ENCODE results near the gene NOX5.

The NOX5 gene

DNA sequence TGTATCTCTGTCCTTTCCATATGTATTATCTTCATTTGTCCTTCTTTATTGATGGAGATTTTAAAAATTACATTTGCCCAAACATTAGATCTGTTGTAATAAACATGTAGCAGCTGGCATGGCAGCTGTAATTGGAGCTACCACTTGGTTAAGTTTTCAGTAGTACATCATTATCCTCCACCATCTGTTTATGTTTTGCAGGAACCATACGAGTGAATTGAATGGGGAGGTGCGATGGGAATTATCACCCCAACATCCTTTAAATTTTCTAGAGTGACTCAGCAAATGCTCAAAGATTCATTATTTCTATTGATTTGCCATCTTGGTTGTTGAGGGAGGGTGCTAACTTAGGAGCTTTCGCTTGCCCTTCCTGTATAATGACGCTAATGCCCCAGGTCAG, 32.6 kb upstream of the NOX5 start:
- H3K9ac ChIP-seq (ENCODE audit: low read length in 2 of 2): no peak overlapping the region
- H3K36me3 ChIP-seq (ENCODE audit: control insufficient read depth in 2 of 2, insufficient read depth in 2 of 2, low read length in 2 of 2): no peaks in the 10 kb centered on the region
- H3K27me3 ChIP-seq (ENCODE audit: control insufficient read depth in 1 of 2, insufficient read depth in 2 of 2, low read length in 2 of 2): no peaks in the 10 kb centered on the region
- no peaks in the 10 kb centered on the region for H3K4me1 ChIP-seq (ENCODE audit: control insufficient read depth, insufficient read depth, low read length)
- no peak overlapping the region for H3K4me3 ChIP-seq (ENCODE audit: low read length in 2 of 2)
- no peak overlapping the region for H3K27ac ChIP-seq (ENCODE audit: low read length)
- peaks cover 0 to 3% of the 10 kb centered on the region in 2 donors for H3K9me3 ChIP-seq (ENCODE audit: control insufficient read depth in 2 of 2, low read length in 2 of 2)

DNA sequence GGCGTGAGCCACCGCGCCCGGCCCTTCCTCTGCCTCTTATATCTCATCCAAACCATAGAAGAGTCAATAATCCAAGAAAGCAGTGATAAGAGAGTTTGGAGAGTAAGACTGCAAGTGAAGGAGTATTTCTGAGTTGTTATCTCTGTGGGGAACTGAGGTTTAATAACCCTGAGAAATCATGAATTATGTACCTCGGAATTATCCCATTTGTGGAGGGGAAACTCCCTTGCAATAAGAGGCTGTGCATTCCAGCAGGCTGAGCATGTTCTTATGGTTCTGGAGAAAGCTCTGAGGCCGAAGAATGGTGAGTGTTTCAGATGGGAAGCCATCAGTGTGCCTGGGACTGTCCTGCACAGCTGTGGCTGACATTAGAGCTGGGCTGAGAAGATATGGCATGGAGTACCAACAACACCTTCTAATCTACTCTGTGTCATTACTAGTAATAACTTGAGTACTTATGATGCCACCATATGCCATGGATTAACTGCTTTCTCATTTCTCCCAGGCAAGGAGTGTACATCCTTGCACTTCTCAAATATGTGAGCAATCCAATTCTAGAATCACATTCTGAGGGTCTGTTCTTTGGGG, 31.4 kb upstream of the NOX5 start:
- Histone ChIP-seq H3K27ac (ENCODE audit: low read length) (no peak overlapping the region), H3K9me3 (ENCODE audit: control insufficient read depth in 2 of 2, low read length in 2 of 2) (no peaks in the 10 kb centered on the region), H3K36me3 (ENCODE audit: control insufficient read depth in 2 of 2, insufficient read depth in 2 of 2, low read length in 2 of 2) (no peaks in the 10 kb centered on the region), H3K27me3 (ENCODE audit: control insufficient read depth in 1 of 2, insufficient read depth in 2 of 2, low read length in 2 of 2) (no peaks in the 10 kb centered on the region), H3K4me1 (ENCODE audit: control insufficient read depth, insufficient read depth, low read length) (no peaks in the 10 kb centered on the region), H3K9ac (ENCODE audit: low read length in 2 of 2) (no peak overlapping the region), H3K4me3 (ENCODE audit: low read length in 2 of 2) (no peak overlapping the region)

DNA sequence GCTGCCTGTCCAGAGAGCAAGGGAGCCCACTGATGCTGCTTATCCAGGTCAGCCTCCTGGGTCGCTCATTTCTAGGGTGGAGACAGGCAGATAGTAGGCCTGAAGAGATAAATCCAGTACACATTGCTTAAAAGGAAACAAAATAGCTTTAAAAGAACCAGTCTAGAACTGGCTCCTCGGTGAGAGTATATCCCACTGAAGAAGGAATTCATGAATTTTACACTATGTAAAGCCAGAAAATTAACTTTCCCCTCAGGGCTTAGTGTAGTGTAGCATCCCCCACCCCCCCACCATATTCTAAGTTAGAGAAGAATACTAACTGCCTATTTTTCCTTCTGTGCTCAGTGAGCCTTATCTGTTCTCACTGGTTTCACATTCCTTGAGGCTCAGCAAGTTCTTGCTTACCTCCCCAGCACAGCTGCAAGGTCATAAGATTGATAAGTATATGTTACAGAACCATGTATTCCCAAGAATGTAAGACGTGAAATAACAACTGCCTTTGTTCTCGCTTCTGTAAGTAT, 30.5 kb upstream of the NOX5 start:
- H3K4me3 ChIP-seq (ENCODE audit: low read length in 2 of 2): no peak overlapping the region
- H3K9ac ChIP-seq (ENCODE audit: low read length in 2 of 2): no peak overlapping the region
- no peaks in the 10 kb centered on the region for H3K27me3 ChIP-seq (ENCODE audit: control insufficient read depth in 1 of 2, insufficient read depth in 2 of 2, low read length in 2 of 2)
- H3K4me1 ChIP-seq (ENCODE audit: control insufficient read depth, insufficient read depth, low read length): no peaks in the 10 kb centered on the region
- no peaks in the 10 kb centered on the region for H3K36me3 ChIP-seq (ENCODE audit: control insufficient read depth in 2 of 2, insufficient read depth in 2 of 2, low read length in 2 of 2)
- H3K27ac ChIP-seq (ENCODE audit: low read length): no peak overlapping the region
- no peaks in the 10 kb centered on the region for H3K9me3 ChIP-seq (ENCODE audit: control insufficient read depth in 2 of 2, low read length in 2 of 2)

DNA sequence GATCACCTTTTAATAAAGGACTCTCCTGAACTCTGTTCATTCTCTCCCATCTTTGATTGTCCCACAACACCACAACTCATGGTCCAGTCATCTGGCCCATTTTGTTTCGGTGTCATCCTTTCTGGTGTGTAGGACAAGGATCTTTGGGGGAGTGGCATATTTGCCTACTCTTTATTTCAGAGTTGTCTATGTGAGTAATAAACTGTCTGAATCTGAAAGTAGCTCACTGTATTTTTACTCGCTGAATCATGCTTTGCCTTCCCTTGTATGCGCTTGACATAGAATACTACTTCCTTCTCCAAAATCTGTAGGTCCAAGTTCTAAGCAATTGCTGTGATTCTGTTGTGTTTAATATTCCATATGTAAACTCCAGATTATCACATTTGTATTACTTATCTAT, 29.9 kb upstream of the NOX5 start:
- H3K9ac ChIP-seq (ENCODE audit: low read length in 2 of 2): no peak overlapping the region
- no peaks in the 10 kb centered on the region for H3K4me1 ChIP-seq (ENCODE audit: control insufficient read depth, insufficient read depth, low read length)
- H3K4me3 ChIP-seq (ENCODE audit: low read length in 2 of 2): no peak overlapping the region
- H3K27me3 ChIP-seq (ENCODE audit: control insufficient read depth in 1 of 2, insufficient read depth in 2 of 2, low read length in 2 of 2): peaks cover 0 to under 1% of the 10 kb centered on the region in 2 donors
- no peaks in the 10 kb centered on the region for H3K36me3 ChIP-seq (ENCODE audit: control insufficient read depth in 2 of 2, insufficient read depth in 2 of 2, low read length in 2 of 2)
- H3K27ac ChIP-seq (ENCODE audit: low read length): no peak overlapping the region
- no peaks in the 10 kb centered on the region for H3K9me3 ChIP-seq (ENCODE audit: control insufficient read depth in 2 of 2, low read length in 2 of 2)

DNA sequence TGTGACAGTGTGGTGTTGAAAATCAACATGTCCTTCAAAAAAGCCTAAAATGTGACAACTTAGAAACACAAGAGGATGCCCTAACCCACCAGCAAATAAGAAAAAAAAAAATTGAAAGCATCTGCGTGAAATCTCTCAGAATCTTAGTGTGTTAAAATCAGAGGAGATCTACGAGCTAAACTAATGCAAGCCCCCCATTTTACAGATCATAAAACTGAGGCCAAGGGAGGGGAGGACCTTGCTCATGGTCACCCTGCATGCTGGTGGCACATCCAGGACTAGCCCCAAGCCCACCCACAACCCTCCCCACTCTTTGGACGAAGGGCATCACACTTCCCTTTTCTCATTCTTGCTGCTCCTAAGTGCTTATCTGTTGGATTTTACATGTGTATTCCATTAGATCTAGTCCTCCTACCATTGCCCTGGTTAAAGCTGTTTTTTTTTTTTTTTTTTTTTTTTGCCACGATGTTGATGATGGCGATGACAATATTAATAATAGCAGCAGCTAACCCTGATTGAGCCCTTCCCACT, 29.1 kb upstream of the NOX5 start:
- H3K4me1 ChIP-seq (ENCODE audit: control insufficient read depth, insufficient read depth, low read length): no peaks in the 10 kb centered on the region
- H3K27ac ChIP-seq (ENCODE audit: low read length): no peak overlapping the region
- H3K9ac ChIP-seq (ENCODE audit: low read length in 2 of 2): no peak overlapping the region
- H3K4me3 ChIP-seq (ENCODE audit: low read length in 2 of 2): no peak overlapping the region
- peaks cover 0 to 2% of the 10 kb centered on the region in 2 donors for H3K27me3 ChIP-seq (ENCODE audit: control insufficient read depth in 1 of 2, insufficient read depth in 2 of 2, low read length in 2 of 2)
- no peaks in the 10 kb centered on the region for H3K36me3 ChIP-seq (ENCODE audit: control insufficient read depth in 2 of 2, insufficient read depth in 2 of 2, low read length in 2 of 2)
- no peaks in the 10 kb centered on the region for H3K9me3 ChIP-seq (ENCODE audit: control insufficient read depth in 2 of 2, low read length in 2 of 2)

DNA sequence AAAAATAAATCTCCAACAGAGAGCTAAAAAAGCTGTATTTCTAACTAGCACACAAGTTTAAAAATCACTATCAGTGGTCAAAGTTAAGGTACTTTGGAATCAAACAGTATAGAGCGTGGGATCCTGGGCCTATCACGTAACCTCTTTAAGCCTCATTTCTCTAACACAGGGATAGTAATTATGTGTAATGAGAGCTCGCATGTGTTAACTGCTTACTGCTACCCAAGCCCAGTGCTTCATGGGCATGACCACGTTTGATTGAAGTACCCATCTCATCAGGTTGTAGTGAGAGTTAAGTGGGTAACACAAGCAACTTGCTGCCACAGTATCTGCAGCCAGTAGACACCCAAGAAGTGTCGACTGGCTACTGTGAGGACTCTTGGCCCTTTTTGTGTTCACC, 28.2 kb upstream of the NOX5 start:
- Histone ChIP-seq H3K27me3 (ENCODE audit: control insufficient read depth in 1 of 2, insufficient read depth in 2 of 2, low read length in 2 of 2) (peaks cover 0 to 2% of the 10 kb centered on the region in 2 donors), H3K4me1 (ENCODE audit: control insufficient read depth, insufficient read depth, low read length) (no peaks in the 10 kb centered on the region), H3K36me3 (ENCODE audit: control insufficient read depth in 2 of 2, insufficient read depth in 2 of 2, low read length in 2 of 2) (no peaks in the 10 kb centered on the region), H3K9ac (ENCODE audit: low read length in 2 of 2) (no peak overlapping the region), H3K9me3 (ENCODE audit: control insufficient read depth in 2 of 2, low read length in 2 of 2) (no peaks in the 10 kb centered on the region), H3K27ac (ENCODE audit: low read length) (no peak overlapping the region), H3K4me3 (ENCODE audit: low read length in 2 of 2) (no peak overlapping the region)

DNA sequence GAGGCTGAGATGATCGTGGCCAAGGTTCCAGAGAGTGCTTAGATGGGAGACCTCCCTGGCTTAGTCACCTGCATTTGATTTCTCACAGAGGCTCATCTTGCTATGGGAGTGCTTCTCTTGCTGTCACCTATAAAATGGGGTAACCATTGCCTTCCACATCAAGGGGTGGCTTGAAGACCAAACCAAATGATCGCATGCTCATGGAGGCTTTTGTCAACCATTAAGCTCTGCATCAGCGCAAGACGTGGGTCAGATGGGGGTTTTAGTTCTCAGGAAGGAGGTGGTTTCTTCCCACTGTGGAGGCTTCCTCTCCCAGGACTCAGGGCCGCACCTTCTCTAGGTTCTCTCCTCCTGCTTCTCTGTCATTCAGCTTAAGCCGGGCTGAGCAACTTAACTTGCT, 27.4 kb upstream of the NOX5 start:
- Histone ChIP-seq H3K36me3 (ENCODE audit: control insufficient read depth in 2 of 2, insufficient read depth in 2 of 2, low read length in 2 of 2) (no peaks in the 10 kb centered on the region), H3K4me1 (ENCODE audit: control insufficient read depth, insufficient read depth, low read length) (no peaks in the 10 kb centered on the region), H3K9ac (ENCODE audit: low read length in 2 of 2) (no peak overlapping the region), H3K27me3 (ENCODE audit: control insufficient read depth in 1 of 2, insufficient read depth in 2 of 2, low read length in 2 of 2) (peaks cover 0 to 2% of the 10 kb centered on the region in 2 donors), H3K27ac (ENCODE audit: low read length) (no peak overlapping the region), H3K9me3 (ENCODE audit: control insufficient read depth in 2 of 2, low read length in 2 of 2) (no peaks in the 10 kb centered on the region), H3K4me3 (ENCODE audit: low read length in 2 of 2) (no peak overlapping the region)

DNA sequence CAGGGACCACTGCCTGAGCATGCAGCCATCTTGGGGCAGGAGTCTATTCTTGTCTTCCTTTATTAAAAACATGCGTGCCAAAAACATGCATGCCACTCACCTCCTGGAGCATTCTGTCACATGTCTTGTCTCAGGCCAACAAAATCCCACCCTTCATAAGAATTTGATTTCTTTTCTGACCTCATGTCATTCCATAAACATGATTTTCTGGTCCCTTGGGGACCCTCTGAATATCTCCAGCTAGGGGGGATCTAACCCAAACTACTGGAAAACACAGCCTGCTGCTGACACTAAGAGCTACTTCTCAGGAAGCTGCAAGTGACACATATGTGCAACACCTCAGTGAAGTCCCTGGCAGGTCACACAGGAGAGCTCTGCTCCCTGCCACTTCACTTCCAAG, 26.8 kb upstream of the NOX5 start:
- H3K4me1 ChIP-seq (ENCODE audit: control insufficient read depth, insufficient read depth, low read length): no peaks in the 10 kb centered on the region
- H3K9me3 ChIP-seq (ENCODE audit: control insufficient read depth in 2 of 2, low read length in 2 of 2): no peaks in the 10 kb centered on the region
- no peak overlapping the region for H3K27ac ChIP-seq (ENCODE audit: low read length)
- no peaks in the 10 kb centered on the region for H3K36me3 ChIP-seq (ENCODE audit: control insufficient read depth in 2 of 2, insufficient read depth in 2 of 2, low read length in 2 of 2)
- H3K4me3 ChIP-seq (ENCODE audit: low read length in 2 of 2): no peak overlapping the region
- H3K27me3 ChIP-seq (ENCODE audit: control insufficient read depth in 1 of 2, insufficient read depth in 2 of 2, low read length in 2 of 2): peaks cover 0 to 2% of the 10 kb centered on the region in 2 donors
- H3K9ac ChIP-seq (ENCODE audit: low read length in 2 of 2): no peak overlapping the region

DNA sequence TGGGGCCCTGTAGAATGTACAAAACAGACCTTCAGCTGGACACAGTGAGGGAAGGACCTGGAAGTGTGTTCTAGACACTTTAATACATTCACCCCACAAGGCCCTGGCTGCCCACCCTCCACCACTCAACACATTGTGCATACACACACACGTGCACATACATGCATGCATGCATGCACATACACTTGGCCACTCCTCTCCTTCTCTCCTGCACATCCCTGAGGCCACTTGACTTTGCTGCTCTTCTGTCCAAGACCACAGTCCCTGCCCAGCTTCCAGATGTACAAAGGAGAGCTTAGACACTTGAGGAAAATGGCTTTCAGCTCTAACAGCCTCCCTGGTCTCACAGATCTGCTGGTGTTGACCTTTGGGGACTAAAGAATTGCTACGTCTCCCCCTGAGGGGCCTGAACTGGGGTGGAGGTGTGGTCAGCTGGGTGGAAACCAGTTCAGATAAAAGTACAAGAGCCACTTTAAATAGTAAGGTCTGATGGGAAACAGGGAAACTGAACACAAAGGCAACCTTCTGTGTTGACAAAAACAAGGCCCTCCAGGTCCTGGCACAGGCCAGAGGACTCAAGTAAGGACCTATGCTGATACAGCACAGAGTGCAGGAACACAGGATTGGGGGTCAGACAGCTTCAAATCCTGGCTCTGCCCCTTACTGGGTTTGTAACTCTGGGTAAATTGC, 24.8 kb upstream of the NOX5 start:
- Histone ChIP-seq H3K27ac (ENCODE audit: low read length) (no peak overlapping the region), H3K27me3 (ENCODE audit: control insufficient read depth in 1 of 2, insufficient read depth in 2 of 2, low read length in 2 of 2) (peaks cover 0 to 2% of the 10 kb centered on the region in 2 donors), H3K9ac (ENCODE audit: low read length in 2 of 2) (no peak overlapping the region), H3K9me3 (ENCODE audit: control insufficient read depth in 2 of 2, low read length in 2 of 2) (no peaks in the 10 kb centered on the region), H3K36me3 (ENCODE audit: control insufficient read depth in 2 of 2, insufficient read depth in 2 of 2, low read length in 2 of 2) (no peaks in the 10 kb centered on the region), H3K4me1 (ENCODE audit: control insufficient read depth, insufficient read depth, low read length) (no peaks in the 10 kb centered on the region), H3K4me3 (ENCODE audit: low read length in 2 of 2) (no peak overlapping the region)

DNA sequence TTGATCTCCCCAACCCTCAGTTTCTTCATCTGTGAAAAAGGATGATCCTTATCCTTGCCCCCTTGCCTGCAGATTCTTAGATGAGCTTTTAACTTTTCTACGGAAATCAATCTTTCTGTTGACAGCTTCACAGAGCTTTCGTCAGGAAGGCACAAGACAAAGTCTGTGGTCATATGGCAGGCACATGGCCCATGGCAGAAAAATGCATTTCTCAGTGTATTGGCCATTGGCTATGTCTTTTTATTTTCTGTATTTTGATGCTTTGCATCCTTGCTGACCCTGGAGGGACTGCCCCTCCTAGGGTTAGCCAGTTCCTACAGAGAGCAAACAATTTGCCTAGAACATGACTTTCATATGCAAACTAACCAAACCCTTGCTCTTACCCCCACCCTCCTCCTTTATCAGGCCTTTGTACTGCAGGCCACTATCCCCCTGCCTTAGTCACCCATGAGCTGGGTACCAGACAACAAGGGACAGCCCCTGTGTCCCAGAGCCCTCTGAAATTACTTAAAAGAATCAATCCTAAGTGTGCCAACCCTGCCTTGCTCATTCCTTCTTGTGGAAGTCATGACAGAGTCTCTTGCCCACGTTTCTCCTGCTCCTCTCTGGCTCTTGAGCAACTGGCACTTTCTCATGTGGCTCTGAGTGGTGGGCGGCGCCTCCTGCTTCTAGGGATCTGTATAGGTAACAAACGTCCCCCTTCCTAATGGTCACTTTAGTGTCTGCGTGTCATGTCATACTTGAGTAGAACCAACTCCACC, 24.1 kb upstream of the NOX5 start:
- no peaks in the 10 kb centered on the region for H3K4me1 ChIP-seq (ENCODE audit: control insufficient read depth, insufficient read depth, low read length)
- H3K4me3 ChIP-seq (ENCODE audit: low read length in 2 of 2): no peak overlapping the region
- H3K27ac ChIP-seq (ENCODE audit: low read length): no peak overlapping the region
- no peaks in the 10 kb centered on the region for H3K9me3 ChIP-seq (ENCODE audit: control insufficient read depth in 2 of 2, low read length in 2 of 2)
- H3K36me3 ChIP-seq (ENCODE audit: control insufficient read depth in 2 of 2, insufficient read depth in 2 of 2, low read length in 2 of 2): no peaks in the 10 kb centered on the region
- no peak overlapping the region for H3K9ac ChIP-seq (ENCODE audit: low read length in 2 of 2)
- peaks cover 0 to 2% of the 10 kb centered on the region in 2 donors for H3K27me3 ChIP-seq (ENCODE audit: control insufficient read depth in 1 of 2, insufficient read depth in 2 of 2, low read length in 2 of 2)
